Chondrocyte (in vitro differentiated cells): ENCODE results near the gene FRMD4A. TPM values are rescaled to one million over a fixed set of nuclear protein-coding genes. Genes with fewer than 3 reads are reported as not detected.

Experiments used
- DNase-seq: peaks from one replicate; pipeline ENCODE4 v3.0.0; 2021; ENCODE audit warnings: mixed read lengths, low spot score
- H3K27ac Mint-ChIP-seq: one replicate; pipeline ENCODE4 v1.8.0; 2021; ENCODE audit warnings: mild to moderate bottlenecking, moderate library complexity, mixed read lengths; ENCODE audit not compliant: unreplicated experiment
- H3K27me3 Mint-ChIP-seq: 2 replicates; pipeline ENCODE4 v1.8.0; 2021; ENCODE audit warnings: low read depth, mixed read lengths
- H3K36me3 Mint-ChIP-seq: 2 replicates; pipeline ENCODE4 v1.8.0; 2021; ENCODE audit warnings: low read depth, mixed read lengths
- H3K4me1 Mint-ChIP-seq: 2 replicates; pipeline ENCODE4 v1.8.0; 2021; ENCODE audit warnings: low read depth, mild to moderate bottlenecking, mixed read lengths
- H3K4me3 Mint-ChIP-seq: one replicate; pipeline ENCODE4 v1.8.0; 2021; ENCODE audit warnings: mild to moderate bottlenecking, moderate library complexity, mixed read lengths; ENCODE audit not compliant: unreplicated experiment
- H3K9me3 Mint-ChIP-seq: 2 replicates; pipeline ENCODE4 v1.8.0; 2021; ENCODE audit warnings: low read depth, mixed read lengths
- total RNA-seq: library from RNA; stranded (reverse); gene quantifications from 3 replicates; pipeline ENCODE4 v1.2.1, GENCODE V29; 2021
- TF ChIP-seq, protein P1 (sequence below): fragments of 200-600 bp; sonication (generic); IDR thresholded peaks from 2 replicates; pipeline ENCODE4 v1.5.0; 2021; ENCODE audit warnings: antibody characterized with exemption, mild to moderate bottlenecking, moderate library complexity

The FRMD4A gene
- total RNA-seq, 1 donor from 2014 or later = 129 TPM

GRCh38 chr10:13842117-13842516 is 488.6 kb downstream of the FRMD4A start:
- Mint-ChIP-seq H3K4me1 (peaks cover 80% of the 10 kb centered on the region), H3K36me3 (peaks cover 13% of the 10 kb centered on the region), H3K27ac (peak overlapping the region; percentile 54), H3K9me3 (no peaks in the 10 kb centered on the region), H3K27me3 (no peaks in the 10 kb centered on the region), H3K4me3 (no peak overlapping the region)
- TF ChIP-seq, protein P1, sequence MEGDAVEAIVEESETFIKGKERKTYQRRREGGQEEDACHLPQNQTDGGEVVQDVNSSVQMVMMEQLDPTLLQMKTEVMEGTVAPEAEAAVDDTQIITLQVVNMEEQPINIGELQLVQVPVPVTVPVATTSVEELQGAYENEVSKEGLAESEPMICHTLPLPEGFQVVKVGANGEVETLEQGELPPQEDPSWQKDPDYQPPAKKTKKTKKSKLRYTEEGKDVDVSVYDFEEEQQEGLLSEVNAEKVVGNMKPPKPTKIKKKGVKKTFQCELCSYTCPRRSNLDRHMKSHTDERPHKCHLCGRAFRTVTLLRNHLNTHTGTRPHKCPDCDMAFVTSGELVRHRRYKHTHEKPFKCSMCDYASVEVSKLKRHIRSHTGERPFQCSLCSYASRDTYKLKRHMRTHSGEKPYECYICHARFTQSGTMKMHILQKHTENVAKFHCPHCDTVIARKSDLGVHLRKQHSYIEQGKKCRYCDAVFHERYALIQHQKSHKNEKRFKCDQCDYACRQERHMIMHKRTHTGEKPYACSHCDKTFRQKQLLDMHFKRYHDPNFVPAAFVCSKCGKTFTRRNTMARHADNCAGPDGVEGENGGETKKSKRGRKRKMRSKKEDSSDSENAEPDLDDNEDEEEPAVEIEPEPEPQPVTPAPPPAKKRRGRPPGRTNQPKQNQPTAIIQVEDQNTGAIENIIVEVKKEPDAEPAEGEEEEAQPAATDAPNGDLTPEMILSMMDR = no peak
- no peak for DNase-seq

- Mint-ChIP-seq H3K4me3 (no peak overlapping the region), H3K27ac (peak overlapping the region; percentile 93), H3K27me3 (no peaks in the 10 kb centered on the region), H3K4me1 (peaks cover 82% of the 10 kb centered on the region), H3K9me3 (no peaks in the 10 kb centered on the region), H3K36me3 (peaks cover 4% of the 10 kb centered on the region)
- TF ChIP-seq, protein P1 = no peak
- DNase-seq = no peak
Observed at GRCh38 chr10:13840036-13840435, 490.7 kb downstream of the FRMD4A start.

DNA sequence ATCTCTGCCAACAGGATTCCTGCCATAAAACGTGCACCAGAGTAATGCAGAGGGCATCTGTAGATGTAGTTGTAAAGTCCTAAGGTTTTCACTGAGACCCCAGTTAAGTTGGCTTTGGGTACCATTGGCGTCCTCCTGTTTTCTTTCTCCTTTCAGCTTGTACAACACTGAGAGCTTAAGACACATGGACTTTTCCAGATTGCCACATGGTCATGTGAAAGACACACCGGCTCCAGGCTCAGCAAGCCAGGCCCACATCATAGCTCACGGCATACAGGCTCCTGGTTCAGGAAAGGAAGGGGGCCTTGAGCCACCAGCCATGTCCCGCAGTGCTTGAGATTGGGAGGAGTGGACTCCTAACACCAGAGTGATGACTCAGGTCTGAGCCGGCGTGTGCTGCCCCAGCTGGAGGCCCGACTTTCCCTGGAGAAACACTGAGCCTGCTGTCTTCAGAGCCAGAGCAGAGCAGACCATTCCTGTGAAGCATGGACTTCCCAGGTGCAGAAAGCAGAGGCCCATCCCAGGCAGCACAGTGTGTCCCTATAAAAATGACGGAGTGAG is 491.2 kb downstream of the FRMD4A start:
- Mint-ChIP-seq H3K4me1 (peaks cover 82% of the 10 kb centered on the region), H3K27me3 (no peaks in the 10 kb centered on the region), H3K36me3 (peaks cover 3% of the 10 kb centered on the region), H3K9me3 (no peaks in the 10 kb centered on the region), H3K27ac (peak overlapping the region; percentile 93), H3K4me3 (no peak overlapping the region)
- DNase-seq = no peak
- TF ChIP-seq, protein P1 = no peak

- H3K27ac Mint-ChIP-seq = peak overlapping the region; percentile 93
- H3K9me3 Mint-ChIP-seq = no peaks in the 10 kb centered on the region
- H3K4me3 Mint-ChIP-seq = no peak overlapping the region
- no peaks in the 10 kb centered on the region for H3K27me3 Mint-ChIP-seq
- TF ChIP-seq, protein P1 = no peak
- no peak for DNase-seq
- H3K36me3 Mint-ChIP-seq = peaks cover 3% of the 10 kb centered on the region
- peaks cover 82% of the 10 kb centered on the region for H3K4me1 Mint-ChIP-seq
Observed at GRCh38 chr10:13839030-13839429, 491.7 kb downstream of the FRMD4A start.

DNA sequence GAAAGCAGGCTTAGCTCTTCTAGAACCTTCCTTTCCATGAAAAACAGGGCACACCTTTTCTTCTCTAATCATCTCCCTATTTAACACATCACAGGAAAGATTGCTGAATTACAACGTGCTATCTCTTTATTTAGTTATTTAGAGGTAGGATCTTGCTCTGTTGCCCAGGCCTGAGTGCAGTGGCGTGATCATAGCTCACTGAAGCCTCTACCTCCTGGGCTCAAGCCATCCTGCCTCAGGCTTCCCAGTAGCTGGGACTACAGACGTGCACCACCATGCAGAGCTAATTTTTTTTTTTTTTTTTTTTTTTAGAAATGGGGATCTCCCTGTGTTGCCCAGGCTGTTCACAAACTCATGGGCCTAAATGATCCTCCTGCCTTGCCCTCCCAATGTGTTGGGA is 492.8 kb downstream of the FRMD4A start:
- Mint-ChIP-seq H3K36me3 (peaks cover 3% of the 10 kb centered on the region), H3K27ac (peak overlapping the region; percentile 91), H3K9me3 (no peaks in the 10 kb centered on the region), H3K4me1 (peaks cover 81% of the 10 kb centered on the region), H3K4me3 (no peak overlapping the region), H3K27me3 (no peaks in the 10 kb centered on the region)
- DNase-seq = no peak
- TF ChIP-seq, protein P1 = no peak
